GM06990 (cell line): ENCODE results near the gene BMPR1B.
A peak's percentile ranks its signal among the peaks of the same experiment; 100 is the strongest.

ENCODE experiments used
- DNase-seq: peaks from one replicate; pipeline ENCODE4 v3.0.0-alpha.2; 2011; ENCODE audit not compliant: insufficient read length; ENCODE audit errors: extremely low read depth
- H3K27me3 ChIP-seq: replicated peaks from 2 replicates; pipeline ENCODE4 v1.6.0; 2011; ENCODE audit warnings: low read length; ENCODE audit not compliant: control insufficient read depth, insufficient read depth
- H3K36me3 ChIP-seq: 2 replicates; pipeline ENCODE4 v1.5.1; 2011; ENCODE audit warnings: low read length; ENCODE audit not compliant: control insufficient read depth, insufficient read depth
- H3K4me3 ChIP-seq: replicated peaks from 2 replicates; pipeline ENCODE4 v1.5.1; 2011; ENCODE audit warnings: low read depth, mild to moderate bottlenecking, control low read depth, low read length
- CTCF ChIP-seq: IDR thresholded peaks from 2 replicates; pipeline ENCODE4 v1.5.1; 2011; ENCODE audit warnings: low read length, control low read depth, mild to moderate bottlenecking, inconsistent platforms; ENCODE audit not compliant: insufficient read depth, poor library complexity, severe bottlenecking

Gene BMPR1B

GRCh38 chr4:95092766-95093165, 335.0 kb downstream of the BMPR1B start:
- no peak for TF ChIP-seq CTCF
- H3K27me3 ChIP-seq, result no peaks in the 10 kb centered on the region
- H3K4me3 ChIP-seq, result no peak overlapping the region
- DNase-seq, result no peak
- no peaks in the 10 kb centered on the region for H3K36me3 ChIP-seq

- Histone ChIP-seq H3K27me3 (no peaks in the 10 kb centered on the region), H3K36me3 (no peaks in the 10 kb centered on the region), H3K4me3 (no peak overlapping the region)
- DNase-seq, result no peak
- no peak for TF ChIP-seq CTCF
Observed at GRCh38 chr4:95093460-95093859, 335.7 kb downstream of the BMPR1B start.

- DNase-seq, result no peak
Observed at GRCh38 chr4:95093936-95094929, 336.5 kb downstream of the BMPR1B start.

DNA sequence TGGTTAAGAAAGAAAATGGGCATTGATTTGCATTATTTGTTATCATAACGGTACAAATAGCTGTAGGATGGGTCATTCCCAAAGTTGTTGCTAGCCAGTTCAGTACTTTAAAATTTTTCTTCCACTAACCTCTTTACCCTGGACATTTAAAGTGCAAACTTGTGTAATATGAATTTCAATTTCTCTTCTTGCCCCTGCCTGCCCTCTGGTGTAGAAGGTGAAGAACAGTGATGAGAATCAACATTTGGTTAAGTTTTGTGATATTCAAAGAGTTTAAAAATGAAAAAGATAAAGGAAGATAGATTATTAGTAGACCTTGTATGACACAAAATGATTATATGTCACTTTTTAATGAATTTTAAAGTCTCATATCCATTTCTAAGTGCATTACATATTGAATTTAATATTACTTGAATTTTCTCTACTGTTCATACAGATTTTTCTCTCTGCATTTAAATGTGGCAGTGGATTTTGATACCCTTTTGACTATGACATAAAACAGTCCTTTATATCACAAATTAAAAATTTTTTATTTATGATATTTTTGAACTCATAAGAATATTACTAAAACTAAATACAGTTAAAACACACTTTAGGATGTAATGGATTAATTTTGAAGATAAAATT, 337.7 kb downstream of the BMPR1B start:
- no peak for DNase-seq
- TF ChIP-seq CTCF, result peak; percentile 37
- no peak overlapping the region for H3K4me3 ChIP-seq
- no peaks in the 10 kb centered on the region for H3K36me3 ChIP-seq
- H3K27me3 ChIP-seq, result no peaks in the 10 kb centered on the region

More at GRCh38 chr4:95093936-95094929, 336.5 kb downstream of the BMPR1B start:
- TF ChIP-seq CTCF, result no peak
- no peak overlapping the region for H3K4me3 ChIP-seq
- H3K27me3 ChIP-seq, result no peaks in the 10 kb centered on the region
- H3K36me3 ChIP-seq, result no peaks in the 10 kb centered on the region

GRCh38 chr4:95102162-95102790, 344.5 kb downstream of the BMPR1B start:
- no peak for DNase-seq
- Histone ChIP-seq H3K36me3 (no peaks in the 10 kb centered on the region), H3K4me3 (no peak overlapping the region), H3K27me3 (no peaks in the 10 kb centered on the region)
- TF ChIP-seq CTCF, result no peak
